ENCODE results near the gene PLPP3.

Gene PLPP3

GRCh38 chr1:56472860-56473259, 106.5 kb downstream of the PLPP3 start:
- TF ChIP-seq CTCF (IDR thresholded peaks at IDR 0.05; ENCODE audit: control insufficient read depth, insufficient read depth, low read depth, low read length, missing control alignments) = no peak
- DNase-seq (ENCODE audit: low read depth) = no peak
- no peak overlapping the region for H3K4me3 ChIP-seq (ENCODE audit: control insufficient read depth, low read depth, low read length)

GRCh38 chr1:56469640-56470371, 109.6 kb downstream of the PLPP3 start:
- no peak for DNase-seq (ENCODE audit: low read depth)
- no peak for TF ChIP-seq CTCF (IDR thresholded peaks at IDR 0.05; ENCODE audit: control insufficient read depth, insufficient read depth, low read depth, low read length, missing control alignments)
- H3K4me3 ChIP-seq (ENCODE audit: control insufficient read depth, low read depth, low read length) = no peak overlapping the region

GRCh38 chr1:56468518-56468917, 110.8 kb downstream of the PLPP3 start:
- no peak overlapping the region for H3K4me3 ChIP-seq (ENCODE audit: control insufficient read depth, low read depth, low read length)
- TF ChIP-seq CTCF (IDR thresholded peaks at IDR 0.05; ENCODE audit: control insufficient read depth, insufficient read depth, low read depth, low read length, missing control alignments) = no peak
- no peak for DNase-seq (ENCODE audit: low read depth)

GRCh38 chr1:56466538-56466937, 112.8 kb downstream of the PLPP3 start:
- DNase-seq (ENCODE audit: low read depth) = no peak
- H3K4me3 ChIP-seq (ENCODE audit: control insufficient read depth, low read depth, low read length) = no peak overlapping the region
- TF ChIP-seq CTCF (IDR thresholded peaks at IDR 0.05; ENCODE audit: control insufficient read depth, insufficient read depth, low read depth, low read length, missing control alignments) = no peak

GRCh38 chr1:56464294-56464693, 115.1 kb downstream of the PLPP3 start:
- DNase-seq (ENCODE audit: low read depth) = no peak

GRCh38 chr1:56463376-56463775, 116.0 kb downstream of the PLPP3 start:
- no peak overlapping the region for H3K4me3 ChIP-seq (ENCODE audit: control insufficient read depth, low read depth, low read length)
- DNase-seq (ENCODE audit: low read depth) = no peak
- TF ChIP-seq CTCF (IDR thresholded peaks at IDR 0.05; ENCODE audit: control insufficient read depth, insufficient read depth, low read depth, low read length, missing control alignments) = no peak

More at GRCh38 chr1:56464294-56464693, 115.1 kb downstream of the PLPP3 start:
- TF ChIP-seq CTCF (IDR thresholded peaks at IDR 0.05; ENCODE audit: control insufficient read depth, insufficient read depth, low read depth, low read length, missing control alignments) = no peak
- no peak overlapping the region for H3K4me3 ChIP-seq (ENCODE audit: control insufficient read depth, low read depth, low read length)

Data from AG09309 (cell line).